Endodermal cell (in vitro differentiated cells): ENCODE results near the gene G6PC1. TPM values are rescaled to one million over a fixed set of nuclear protein-coding genes. Genes with fewer than 3 reads are reported as not detected.
A peak's percentile ranks its signal among the peaks of the same experiment; 100 is the strongest.
"Not testable (repeated sequence)": the region's sequence is repeated elsewhere in the genome, so short reads cannot be mapped to it uniquely, and the experiment has no call there.

Experiments used
- DNase-seq: peaks from one replicate; pipeline ENCODE4 v3.0.0-alpha.2; 2017
- H3K27ac ChIP-seq: 2 replicates; pipeline ENCODE4 v1.5.1; 2013; ENCODE audit warnings: mild to moderate bottlenecking, low read depth, low read length, moderate library complexity
- H3K27me3 ChIP-seq: 2 replicates; pipeline ENCODE4 v1.6.1; 2013; ENCODE audit warnings: mild to moderate bottlenecking, low read length, moderate library complexity; ENCODE audit not compliant: insufficient read depth, control insufficient read depth, poor library complexity, severe bottlenecking
- H3K36me3 ChIP-seq: 2 replicates; pipeline ENCODE4 v1.7.0; 2013; ENCODE audit warnings: mild to moderate bottlenecking, low read length, moderate library complexity; ENCODE audit not compliant: control insufficient read depth, insufficient read depth
- H3K4me1 ChIP-seq: one replicate; pipeline ENCODE4 v1.7.0; 2013; ENCODE audit warnings: low read length; ENCODE audit not compliant: control insufficient read depth, insufficient read depth
- H3K4me3 ChIP-seq: 2 replicates; pipeline ENCODE4 v1.5.1; 2013; ENCODE audit warnings: mild to moderate bottlenecking, low read length, moderate library complexity
- H3K9ac ChIP-seq: 2 replicates; pipeline ENCODE4 v1.6.1; 2013; ENCODE audit warnings: mild to moderate bottlenecking, low read length, moderate library complexity; ENCODE audit not compliant: poor library complexity, severe bottlenecking; ENCODE audit errors: extremely low read depth
- H3K9me3 ChIP-seq: 2 replicates; pipeline ENCODE4 v1.6.1; 2013; ENCODE audit warnings: mild to moderate bottlenecking, low read length, moderate library complexity; ENCODE audit not compliant: control insufficient read depth
- H3K27ac Mint-ChIP-seq: 2 replicates; pipeline ENCODE4 v1.8.0; 2020; ENCODE audit warnings: mixed read lengths
- H3K27me3 Mint-ChIP-seq: 2 replicates; pipeline ENCODE4 v1.8.0; 2021; ENCODE audit warnings: mild to moderate bottlenecking, mixed read lengths; ENCODE audit not compliant: insufficient read depth
- H3K36me3 Mint-ChIP-seq: 2 replicates; pipeline ENCODE4 v1.8.0; 2020; ENCODE audit warnings: low read depth, mixed read lengths
- H3K4me1 Mint-ChIP-seq: 2 replicates; pipeline ENCODE4 v1.8.0; 2020; ENCODE audit warnings: mixed read lengths
- H3K4me3 Mint-ChIP-seq: 2 replicates; pipeline ENCODE4 v1.8.0; 2020; ENCODE audit warnings: mild to moderate bottlenecking, moderate library complexity, mixed read lengths
- H3K9me3 Mint-ChIP-seq: 2 replicates; pipeline ENCODE4 v1.8.0; 2020; ENCODE audit warnings: mild to moderate bottlenecking, mixed read lengths
- CTCF ChIP-seq: fragments of 200-600 bp; sonication (generic); conservative IDR thresholded peaks from 2 replicates; pipeline ENCODE4 v1.5.0; 2021; ENCODE audit warnings: antibody characterized with exemption, mild to moderate bottlenecking
- WGBS, 2 experiments: methylation state at CpG; one replicate each; pipeline versions ENCODE4 v1.1.5 to v1.1.7; 2013; ENCODE audit warnings: missing lambda C conversion rate in 2 of 2, mixed read lengths in 1 of 2; ENCODE audit not compliant: insufficient coverage in 1 of 2, insufficient read length in 1 of 2; 5-methylcytosine and 5-hydroxymethylcytosine counted together
- total RNA-seq, 2 donors: library from RNA; stranded (reverse); fragmentation: NEBNext Ultra II Directional in 1 of 2; extraction: Animal tissue kit (Norgen Biotek cat#: 25700) in 1 of 2; gene quantifications; 2 replicates in 1 of 2; 3 replicates in 1 of 2; pipeline ENCODE4 v1.2.1, GENCODE V29; 2021

Gene G6PC1
- total RNA-seq, 2 donors from 2014 or later, result not detected

- Histone ChIP-seq H3K9ac (no peak overlapping the region), H3K27ac (no peak overlapping the region), H3K4me3 (no peak overlapping the region), H3K27me3 (no peaks in the 10 kb centered on the region), H3K4me1 (no peaks in the 10 kb centered on the region), H3K36me3 (no peaks in the 10 kb centered on the region), H3K9me3 (peaks cover 14% of the 10 kb centered on the region)
- peak overlapping the region; percentile 42 for H3K27ac Mint-ChIP-seq
- H3K4me3 Mint-ChIP-seq, result no peak overlapping the region
- peak; percentile 50 for DNase-seq
- peaks cover 5% of the 10 kb centered on the region for H3K27me3 Mint-ChIP-seq
- peaks cover 8% of the 10 kb centered on the region for H3K4me1 Mint-ChIP-seq
- peaks cover 25% of the 10 kb centered on the region for H3K9me3 Mint-ChIP-seq
- H3K36me3 Mint-ChIP-seq, result no peaks in the 10 kb centered on the region
- TF ChIP-seq CTCF, result no peak
- 68 to 88% methylated on average over 3 to 12 of the region's 12 CpGs for WGBS, 2 experiments
Observed at GRCh38 chr17:42866631-42867575, 33.7 kb upstream of the G6PC1 start.

- H3K9me3 ChIP-seq, result peaks cover 14% of the 10 kb centered on the region
- H3K9ac ChIP-seq, H3K4me3 Mint-ChIP-seq, H3K27me3 Mint-ChIP-seq, H3K36me3 ChIP-seq, DNase-seq, H3K27ac Mint-ChIP-seq, H3K4me1 ChIP-seq, H3K4me1 Mint-ChIP-seq, H3K27me3 ChIP-seq, H3K4me3 ChIP-seq, H3K36me3 Mint-ChIP-seq, H3K27ac ChIP-seq: not testable (repeated sequence)
- 96 to 97% methylated on average over 9 to 18 of the region's 21 CpGs for WGBS, 2 experiments
- H3K9me3 Mint-ChIP-seq, result peaks cover 27% of the 10 kb centered on the region
Observed at GRCh38 chr17:42867694-42868261, 32.8 kb upstream of the G6PC1 start.

- Mint-ChIP-seq H3K27ac (no peak overlapping the region), H3K4me3 (no peak overlapping the region), H3K4me1 (peaks cover 8% of the 10 kb centered on the region), H3K36me3 (no peaks in the 10 kb centered on the region), H3K27me3 (peaks cover 4% of the 10 kb centered on the region), H3K9me3 (peaks cover 27% of the 10 kb centered on the region)
- H3K4me3 ChIP-seq, result no peak overlapping the region
- H3K9me3 ChIP-seq, result peaks cover 14% of the 10 kb centered on the region
- no peak for TF ChIP-seq CTCF
- no peak for DNase-seq
- WGBS, 2 experiments, result 95 to 100% methylated on average over 7 to 12 of the region's 12 CpGs
- no peak overlapping the region for H3K9ac ChIP-seq
- no peaks in the 10 kb centered on the region for H3K36me3 ChIP-seq
- no peak overlapping the region for H3K27ac ChIP-seq
- H3K4me1 ChIP-seq, result no peaks in the 10 kb centered on the region
- no peaks in the 10 kb centered on the region for H3K27me3 ChIP-seq
Observed at GRCh38 chr17:42868338-42868737, 32.3 kb upstream of the G6PC1 start.
